HEK293 (cell line): ENCODE data around the gene KCNMA1.

Experiments
- CTCF ChIA-PET: fragments of 350-600 bp; formaldehyde crosslinking; extraction: SDS; loops from one replicate; lab custom pipeline; 2021; ENCODE audit warnings: antibody characterized with exemption; lab: Yijun Ruan, JAX
- POLR2A ChIA-PET: fragments of 300-600 bp; formaldehyde crosslinking; extraction: SDS; loops from one replicate; lab custom pipeline; 2020; ENCODE audit warnings: antibody characterized with exemption, inconsistent platforms; lab: Yijun Ruan, JAX
- H3K27ac ChIP-seq: fragments of 200-500 bp; sonication (Bioruptor generic); 2 replicates; pipeline ENCODE4 v1.5.1; 2014; ENCODE audit warnings: low read depth, low read length, control low read depth, inconsistent platforms; ENCODE audit errors: extremely low read depth
- H3K36me3 ChIP-seq, 2 experiments: fragments of 200-500 bp in 1 of 2; sonication (Bioruptor generic) in 1 of 2; 1 replicate in 1 of 2; 2 replicates in 1 of 2; pipeline ENCODE4 v1.5.1; 2014 to 2017; ENCODE audit warnings: inconsistent platforms in 2 of 2, low read length in 2 of 2; ENCODE audit not compliant: control insufficient read depth in 2 of 2, insufficient read depth in 1 of 2
- H3K4me1 ChIP-seq: fragments of 200-500 bp; sonication (Bioruptor generic); 2 replicates; pipeline ENCODE4 v1.5.1; 2014; ENCODE audit warnings: mild to moderate bottlenecking, low read length, inconsistent platforms; ENCODE audit not compliant: control insufficient read depth, insufficient read depth
- H3K4me3 ChIP-seq: 2 replicates; pipeline ENCODE4 v1.5.1; 2011; ENCODE audit warnings: low read depth, mild to moderate bottlenecking, control low read depth, low read length, moderate library complexity
- H3K9me3 ChIP-seq: fragments of 200-500 bp; sonication (Bioruptor generic); 2 replicates; pipeline ENCODE4 v1.5.1; 2014; ENCODE audit warnings: low read depth, low read length, inconsistent platforms; ENCODE audit not compliant: control insufficient read depth, insufficient read depth
- GLIS1 ChIP-seq: fragments of 450-650 bp; formaldehyde crosslinking; IDR thresholded peaks from 2 replicates; pipeline ENCODE4 v1.5.1; 2016; ENCODE audit warnings: missing biosample characterization, missing genetic modification characterization
- PRDM10 ChIP-seq: fragments of 450-650 bp; formaldehyde crosslinking; IDR thresholded peaks from 2 replicates; pipeline ENCODE4 v1.5.1; 2016; ENCODE audit warnings: missing biosample characterization, missing genetic modification characterization
- PRDM6 ChIP-seq: fragments of 450-650 bp; formaldehyde crosslinking; IDR thresholded peaks from 2 replicates; pipeline ENCODE4 v1.5.1; 2017; ENCODE audit warnings: missing biosample characterization, missing genetic modification characterization
- REPIN1 ChIP-seq: fragments of 450-650 bp; formaldehyde crosslinking; IDR thresholded peaks from 2 replicates; pipeline ENCODE4 v1.5.1; 2017; ENCODE audit warnings: missing biosample characterization, missing genetic modification characterization, low read depth
- SCRT2 ChIP-seq: fragments of 450-650 bp; formaldehyde crosslinking; IDR thresholded peaks from 2 replicates; pipeline ENCODE4 v1.5.1; 2016; ENCODE audit warnings: missing biosample characterization, missing genetic modification characterization
- ZBTB1 ChIP-seq: fragments of 450-650 bp; formaldehyde crosslinking; IDR thresholded peaks from 2 replicates; pipeline ENCODE4 v1.5.1; 2016; ENCODE audit warnings: missing biosample characterization, missing genetic modification characterization
- ZBTB10 ChIP-seq: fragments of 450-650 bp; formaldehyde crosslinking; IDR thresholded peaks from 2 replicates; pipeline ENCODE4 v1.5.1; 2016; ENCODE audit warnings: missing biosample characterization, missing genetic modification characterization
- ZFHX2 ChIP-seq: fragments of 450-650 bp; formaldehyde crosslinking; conservative IDR thresholded peaks from 2 replicates; pipeline ENCODE4 v1.5.1; 2016; ENCODE audit warnings: missing biosample characterization, missing genetic modification characterization
- ZFP37 ChIP-seq: fragments of 450-650 bp; formaldehyde crosslinking; IDR thresholded peaks from 2 replicates; pipeline ENCODE4 v1.5.1; 2016; ENCODE audit warnings: missing biosample characterization, missing genetic modification characterization
- ZFP69B ChIP-seq: fragments of 450-650 bp; formaldehyde crosslinking; IDR thresholded peaks from 2 replicates; pipeline ENCODE4 v1.5.1; 2016; ENCODE audit warnings: missing biosample characterization, missing genetic modification characterization
- ZNF112 ChIP-seq: fragments of 450-650 bp; formaldehyde crosslinking; IDR thresholded peaks from 2 replicates; pipeline ENCODE4 v1.5.0; 2017; ENCODE audit warnings: missing biosample characterization, missing genetic modification characterization
- ZNF157 ChIP-seq: fragments of 450-650 bp; formaldehyde crosslinking; IDR thresholded peaks from 2 replicates; pipeline ENCODE4 v1.5.1; 2016; ENCODE audit warnings: missing biosample characterization, missing genetic modification characterization
- ZNF169 ChIP-seq: fragments of 450-650 bp; formaldehyde crosslinking; IDR thresholded peaks from 2 replicates; pipeline ENCODE4 v1.5.1; 2016; ENCODE audit warnings: missing biosample characterization, missing genetic modification characterization
- ZNF174 ChIP-seq: fragments of 450-650 bp; formaldehyde crosslinking; IDR thresholded peaks from 2 replicates; pipeline ENCODE4 v1.5.0; 2017; ENCODE audit warnings: missing biosample characterization, mild to moderate bottlenecking, missing genetic modification characterization
- ZNF549 ChIP-seq: fragments of 450-650 bp; IDR thresholded peaks from 2 replicates; pipeline ENCODE4 v1.5.1; 2018; ENCODE audit warnings: missing biosample characterization, missing genetic modification characterization, mild to moderate bottlenecking, inconsistent platforms, moderate library complexity
- ZNF596 ChIP-seq: fragments of 450-650 bp; IDR thresholded peaks from 2 replicates; pipeline ENCODE4 v1.5.0; 2018; ENCODE audit warnings: missing biosample characterization, mild to moderate bottlenecking, missing genetic modification characterization, moderate library complexity
- ZNF654 ChIP-seq: fragments of 450-650 bp; formaldehyde crosslinking; IDR thresholded peaks from 2 replicates; pipeline ENCODE4 v1.5.1; 2016; ENCODE audit warnings: low read depth, missing biosample characterization, missing genetic modification characterization
- ZNF658 ChIP-seq: fragments of 450-650 bp; formaldehyde crosslinking; IDR thresholded peaks from 2 replicates; pipeline ENCODE4; 2016; ENCODE audit warnings: missing biosample characterization, missing genetic modification characterization
- ZNF677 ChIP-seq: fragments of 450-650 bp; IDR thresholded peaks from 2 replicates; pipeline ENCODE4 v1.5.0; 2018; ENCODE audit warnings: missing biosample characterization, mild to moderate bottlenecking, missing genetic modification characterization, moderate library complexity
- ZNF692 ChIP-seq: fragments of 450-650 bp; formaldehyde crosslinking; IDR thresholded peaks from 2 replicates; pipeline ENCODE4 v1.5.1; 2016; ENCODE audit warnings: missing biosample characterization, missing genetic modification characterization
- ZNF776 ChIP-seq: fragments of 450-650 bp; formaldehyde crosslinking; IDR thresholded peaks from 2 replicates; pipeline ENCODE4 v1.5.0; 2017; ENCODE audit warnings: missing biosample characterization, missing genetic modification characterization, borderline replicate concordance

Gene KCNMA1

GRCh38 chr10:77296534-77297392 lies 340.8 kb downstream of the KCNMA1 start:
- TF ChIP-seq SCRT2 (tag by site-specific recombination): peak; percentile 17; the same call in 1 of the 2 replicates
- no peak for TF ChIP-seq ZNF658 (tag by site-specific recombination)
- TF ChIP-seq GLIS1 (tag by site-specific recombination): 0 out of 2 replicates have a peak, but pooled peaks have one; percentile 7
- no peak for TF ChIP-seq ZNF112 (tag by site-specific recombination)
- no peak for TF ChIP-seq ZNF692
- TF ChIP-seq ZBTB1 (tag by site-specific recombination): no peak
- no peak for TF ChIP-seq ZNF157
- no peak for TF ChIP-seq ZNF596
- TF ChIP-seq PRDM10 (tag by site-specific recombination): peak; percentile 58
- peak; percentile 24; the same call in 1 of the 2 replicates for TF ChIP-seq ZNF654 (tag by site-specific recombination)
- TF ChIP-seq ZNF677 (tag by site-specific recombination): no peak
- TF ChIP-seq ZNF776: no peak
- TF ChIP-seq ZNF549: peak; percentile 42; the same call in 1 of the 2 replicates
- TF ChIP-seq ZNF169 (tag by site-specific recombination): no peak
- POLR2A ChIA-PET: interaction anchor here (0.8 kb wide), 1 partner anchor 8 kb away, joined by 3 read pairs; no protein-coding TSS in a partner anchor
- Histone ChIP-seq H3K9me3 (no peaks in the 10 kb centered on the region), H3K4me3 (no peak overlapping the region), H3K4me1 (peaks cover 9% of the 10 kb centered on the region; the same call in 1 of the 2 replicates), H3K36me3 (no peaks in the 10 kb centered on the region), H3K27ac (no peak overlapping the region)
- CTCF ChIA-PET: interaction anchor here (0.6 to 3.5 kb wide), 12 partner anchors 9 to 351 kb away, joined by 3 to 19 read pairs (median 4); no protein-coding TSS in a partner anchor

- Histone ChIP-seq H3K36me3 (no peaks in the 10 kb centered on the region), H3K4me1 (peaks cover 30% of the 10 kb centered on the region), H3K27ac (no peak overlapping the region), H3K9me3 (no peaks in the 10 kb centered on the region), H3K4me3 (no peak overlapping the region)
- POLR2A ChIA-PET: no interaction called here
- CTCF ChIA-PET: interaction anchor here (0.6 to 1.2 kb wide), 4 partner anchors 24 to 469 kb away, joined by 3 to 5 read pairs (median 4); no protein-coding TSS in a partner anchor
- TF ChIP-seq ZFP69B (tag by site-specific recombination) (no peak), ZFHX2 (tag by site-specific recombination) (no peak), ZNF174 (tag by site-specific recombination) (no peak), REPIN1 (no peak), ZNF677 (tag by site-specific recombination) (no peak), PRDM6 (tag by site-specific recombination) (no peak), ZBTB10 (tag by site-specific recombination) (no peak), ZNF692 (no peak), ZFP37 (tag by site-specific recombination) (no peak)
These were observed 343.8 kb downstream of the KCNMA1 start for GRCh38 chr10:77293773-77294172.
